K562 (cell line): ENCODE data around the gene LYPD5. TPM values are rescaled to one million over a fixed set of nuclear protein-coding genes. Genes with fewer than 3 reads are reported as not detected.

Experiments used
- BHLHE40 ChIP-seq: IDR thresholded peaks from 2 replicates; pipeline ENCODE4 v1.6.1; 2011; ENCODE audit warnings: low read length, improper control_type of control experiment
- BRCA1 ChIP-seq, 2 experiments: fragments of 450-650 bp in 1 of 2; sonication (generic) in 1 of 2; formaldehyde crosslinking in 1 of 2; IDR thresholded peaks; 2 replicates each; pipeline versions ENCODE4 v1.5.0 to v1.6.1; 2017 to 2020; ENCODE audit warnings: mild to moderate bottlenecking in 1 of 2, missing genetic modification reagents in 1 of 2
- CBX1 ChIP-seq: sonication (generic); IDR thresholded peaks from 2 replicates; pipeline ENCODE4 v1.6.1; 2016; ENCODE audit warnings: antibody characterized with exemption, low read depth, mild to moderate bottlenecking
- CHD1 ChIP-seq: fragments of 200-600 bp; sonication (generic); IDR thresholded peaks from one replicate; pipeline ENCODE4 v1.6.1; 2012; ENCODE audit warnings: mild to moderate bottlenecking, moderate library complexity, low read length, inconsistent platforms
- COPS2 ChIP-seq: fragments of 450-650 bp; conservative IDR thresholded peaks from 2 replicates; pipeline ENCODE4 v1.6.1; 2016; ENCODE audit warnings: mild to moderate bottlenecking, moderate library complexity
- CTBP1 ChIP-seq: fragments of 450-650 bp; IDR thresholded peaks from 2 replicates; pipeline ENCODE4 v1.6.1; 2016; ENCODE audit warnings: borderline replicate concordance
- GABPA ChIP-seq: fragments of 200-800 bp; sonication (Bioruptor generic); conservative IDR thresholded peaks from 2 replicates; pipeline ENCODE4 v1.6.1; 2016; ENCODE audit warnings: low read depth, missing genetic modification characterization, missing compliant biosample characterization
- HLTF ChIP-seq: fragments of 450-650 bp; IDR thresholded peaks from 2 replicates; pipeline ENCODE4 v1.6.1; 2016
- KLF13 ChIP-seq: fragments of 450-650 bp; IDR thresholded peaks from 2 replicates; pipeline ENCODE4 v1.6.1; 2016; ENCODE audit warnings: missing genetic modification characterization, low read depth, mild to moderate bottlenecking, missing compliant biosample characterization, moderate library complexity, borderline replicate concordance
- MCM3 ChIP-seq: fragments of 450-650 bp; IDR thresholded peaks from 2 replicates; pipeline ENCODE4 v1.6.1; 2016
- NCOR1 ChIP-seq: fragments of 450-650 bp; IDR thresholded peaks from 2 replicates; pipeline ENCODE4 v1.6.1; 2016; ENCODE audit warnings: mild to moderate bottlenecking, moderate library complexity
- PML ChIP-seq: IDR thresholded peaks from 2 replicates; pipeline ENCODE4 v1.6.1; 2012; ENCODE audit warnings: low read length, inconsistent platforms
- POLR2H ChIP-seq: IDR thresholded peaks from 2 replicates; pipeline ENCODE4 v1.6.1; 2016; ENCODE audit warnings: missing genetic modification characterization, low read depth, mild to moderate bottlenecking, control low read depth, missing compliant biosample characterization, moderate library complexity
- PURB ChIP-seq: sonication (generic); formaldehyde crosslinking; IDR thresholded peaks from 2 replicates; pipeline ENCODE4 v1.9.0; 2021; ENCODE audit warnings: low read depth, mild to moderate bottlenecking, missing genetic modification reagents
- RBM34 ChIP-seq: fragments of 200-400 bp; formaldehyde crosslinking; IDR thresholded peaks from 2 replicates; pipeline ENCODE4 v1.6.1; 2018; ENCODE audit warnings: low read length, borderline replicate concordance; ENCODE audit not compliant: insufficient read depth
- SMC3 ChIP-seq: conservative IDR thresholded peaks from 2 replicates; pipeline ENCODE4 v1.6.1; 2011; ENCODE audit warnings: low read depth, low read length, improper control_type of control experiment; ENCODE audit not compliant: insufficient read depth
- SREBF1 ChIP-seq: fragments of 150-350 bp; IDR thresholded peaks from 2 replicates; pipeline ENCODE4 v1.6.1; 2014; ENCODE audit warnings: antibody characterized with exemption, low read depth, low read length, borderline replicate concordance
- TAF15 ChIP-seq: fragments of 200-400 bp; formaldehyde crosslinking; IDR thresholded peaks from 2 replicates; pipeline ENCODE4 v1.6.1; 2017; ENCODE audit warnings: mild to moderate bottlenecking, low read depth, low read length, moderate library complexity
- ZKSCAN3 ChIP-seq: fragments of 250-450 bp; sonication (Bioruptor Pico); IDR thresholded peaks from 2 replicates; pipeline ENCODE4 v1.4.0; 2020
- ZNF316 ChIP-seq: fragments of 450-650 bp; IDR thresholded peaks from 2 replicates; pipeline ENCODE4 v1.6.1; 2016
- ZNF41 ChIP-seq: fragments of 250-450 bp; sonication (Bioruptor Pico); conservative IDR thresholded peaks from 2 replicates; pipeline ENCODE4 v1.4.0; 2020; ENCODE audit warnings: mild to moderate bottlenecking
- ZNF830 ChIP-seq: fragments of 250-450 bp; sonication (Bioruptor Pico); IDR thresholded peaks from 2 replicates; pipeline ENCODE4 v1.5.0; 2021; ENCODE audit warnings: mild to moderate bottlenecking
- polyA plus RNA-seq, 8 experiments: library from polyadenylated mRNA; depleted of rRNA in 4 of 8; stranded (reverse) in 5 of 8; unstranded in 3 of 8; fragments of >200 nt; fragmentation: Nextera tagmentation in 2 of 8; fragmentation: Illumina TruSeq in 1 of 8; extraction: Ambion mirVana in 2 of 8; extraction: Trizol in 1 of 8; gene quantifications; 2 replicates each; pipeline versions ENCODE4 v1.2.1 to v1.2.3, GENCODE V29; 2011 to 2014; ENCODE audit warnings: inconsistent platforms in 1 of 8, missing spikeins in 1 of 8
- total RNA-seq, 7 experiments: library from RNA; depleted of rRNA in 6 of 7; stranded (reverse); fragments of >200 nt in 6 of 7; fragmentation: Illumina TruSeq in 2 of 7; extraction: Trizol in 2 of 7; gene quantifications; 2 replicates each; pipeline versions ENCODE4 v1.2.1 to v1.2.3, GENCODE V29; 2011 to 2021; ENCODE audit warnings: low replicate concordance in 1 of 7
- TF ChIP-seq, protein P1 (sequence below): sonication (generic); formaldehyde crosslinking; IDR thresholded peaks from 2 replicates; pipeline ENCODE4 v1.9.0; 2022; ENCODE audit warnings: mild to moderate bottlenecking, missing genetic modification reagents
- TF ChIP-seq, protein P2 (sequence below): sonication (generic); formaldehyde crosslinking; IDR thresholded peaks from 2 replicates; pipeline ENCODE4 v1.8.0; 2022; ENCODE audit warnings: mild to moderate bottlenecking, low read depth, missing genetic modification reagents
- TF ChIP-seq, protein P3 (sequence below): sonication (generic); formaldehyde crosslinking; IDR thresholded peaks from 2 replicates; pipeline ENCODE4 v1.8.0; 2023; ENCODE audit warnings: mild to moderate bottlenecking, missing genetic modification reagents
- TF ChIP-seq, protein P4 (sequence below): fragments of 200-800 bp; sonication (Bioruptor generic); IDR thresholded peaks from 2 replicates; pipeline ENCODE4 v1.6.1; 2017; ENCODE audit warnings: missing genetic modification characterization, missing compliant biosample characterization
- TF ChIP-seq, protein P5 (sequence below): fragments of 450-650 bp; formaldehyde crosslinking; IDR thresholded peaks from 2 replicates; pipeline ENCODE4 v1.4.0; 2022; ENCODE audit warnings: mild to moderate bottlenecking, moderate library complexity

LYPD5 gene
- total and polyA plus RNA-seq, 9 of the 15 experiments (the other 6 are each of a cell fraction or from before 2014, with no cell fraction given): 0.03 to 0.22 (median 0.10) TPM; not detected in 3

DNA sequence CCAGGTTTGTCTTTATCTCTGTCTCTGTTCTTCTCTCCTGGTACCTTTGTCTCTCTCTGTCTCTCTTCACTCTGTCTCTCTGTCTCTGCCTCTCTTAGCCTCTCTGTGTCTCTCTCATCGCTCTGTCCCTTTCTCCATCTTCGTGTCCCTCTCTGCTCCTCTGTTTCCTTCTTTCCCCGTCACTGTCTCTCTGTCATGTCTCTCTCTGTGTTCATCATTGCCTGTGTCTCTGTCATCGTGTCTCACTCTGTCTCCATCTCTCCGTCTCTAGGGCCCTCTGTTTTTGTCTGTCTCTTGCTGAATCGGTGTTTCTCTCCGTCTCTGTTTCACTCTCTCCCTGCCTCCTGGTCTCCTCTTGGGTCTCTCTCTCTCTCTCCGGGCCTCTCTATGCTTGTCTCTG lies 18.6 kb downstream of the LYPD5 start (continued):
- no peak for TF ChIP-seq ZNF41 (CRISPR knock-in tag)
- peak; percentile 37; the same call in 1 of the 2 replicates for TF ChIP-seq ZNF316
- no peak for TF ChIP-seq GABPA
- TF ChIP-seq PURB: no peak
- TF ChIP-seq SREBF1: no peak
- TF ChIP-seq, protein P1, sequence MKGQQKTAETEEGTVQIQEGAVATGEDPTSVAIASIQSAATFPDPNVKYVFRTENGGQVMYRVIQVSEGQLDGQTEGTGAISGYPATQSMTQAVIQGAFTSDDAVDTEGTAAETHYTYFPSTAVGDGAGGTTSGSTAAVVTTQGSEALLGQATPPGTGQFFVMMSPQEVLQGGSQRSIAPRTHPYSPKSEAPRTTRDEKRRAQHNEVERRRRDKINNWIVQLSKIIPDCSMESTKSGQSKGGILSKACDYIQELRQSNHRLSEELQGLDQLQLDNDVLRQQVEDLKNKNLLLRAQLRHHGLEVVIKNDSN (CRISPR knock-in tag): no peak
- no peak for TF ChIP-seq ZKSCAN3 (CRISPR knock-in tag)
- no peak for TF ChIP-seq SMC3
- no peak for TF ChIP-seq PML
- no peak for TF ChIP-seq COPS2
- TF ChIP-seq, protein P2, sequence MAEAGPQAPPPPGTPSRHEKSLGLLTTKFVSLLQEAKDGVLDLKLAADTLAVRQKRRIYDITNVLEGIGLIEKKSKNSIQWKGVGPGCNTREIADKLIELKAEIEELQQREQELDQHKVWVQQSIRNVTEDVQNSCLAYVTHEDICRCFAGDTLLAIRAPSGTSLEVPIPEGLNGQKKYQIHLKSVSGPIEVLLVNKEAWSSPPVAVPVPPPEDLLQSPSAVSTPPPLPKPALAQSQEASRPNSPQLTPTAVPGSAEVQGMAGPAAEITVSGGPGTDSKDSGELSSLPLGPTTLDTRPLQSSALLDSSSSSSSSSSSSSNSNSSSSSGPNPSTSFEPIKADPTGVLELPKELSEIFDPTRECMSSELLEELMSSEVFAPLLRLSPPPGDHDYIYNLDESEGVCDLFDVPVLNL (CRISPR knock-in tag): no peak
- TF ChIP-seq, protein P3, sequence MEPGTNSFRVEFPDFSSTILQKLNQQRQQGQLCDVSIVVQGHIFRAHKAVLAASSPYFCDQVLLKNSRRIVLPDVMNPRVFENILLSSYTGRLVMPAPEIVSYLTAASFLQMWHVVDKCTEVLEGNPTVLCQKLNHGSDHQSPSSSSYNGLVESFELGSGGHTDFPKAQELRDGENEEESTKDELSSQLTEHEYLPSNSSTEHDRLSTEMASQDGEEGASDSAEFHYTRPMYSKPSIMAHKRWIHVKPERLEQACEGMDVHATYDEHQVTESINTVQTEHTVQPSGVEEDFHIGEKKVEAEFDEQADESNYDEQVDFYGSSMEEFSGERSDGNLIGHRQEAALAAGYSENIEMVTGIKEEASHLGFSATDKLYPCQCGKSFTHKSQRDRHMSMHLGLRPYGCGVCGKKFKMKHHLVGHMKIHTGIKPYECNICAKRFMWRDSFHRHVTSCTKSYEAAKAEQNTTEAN: no peak
- TF ChIP-seq HLTF: peak; percentile 83
- TF ChIP-seq, protein P4, sequence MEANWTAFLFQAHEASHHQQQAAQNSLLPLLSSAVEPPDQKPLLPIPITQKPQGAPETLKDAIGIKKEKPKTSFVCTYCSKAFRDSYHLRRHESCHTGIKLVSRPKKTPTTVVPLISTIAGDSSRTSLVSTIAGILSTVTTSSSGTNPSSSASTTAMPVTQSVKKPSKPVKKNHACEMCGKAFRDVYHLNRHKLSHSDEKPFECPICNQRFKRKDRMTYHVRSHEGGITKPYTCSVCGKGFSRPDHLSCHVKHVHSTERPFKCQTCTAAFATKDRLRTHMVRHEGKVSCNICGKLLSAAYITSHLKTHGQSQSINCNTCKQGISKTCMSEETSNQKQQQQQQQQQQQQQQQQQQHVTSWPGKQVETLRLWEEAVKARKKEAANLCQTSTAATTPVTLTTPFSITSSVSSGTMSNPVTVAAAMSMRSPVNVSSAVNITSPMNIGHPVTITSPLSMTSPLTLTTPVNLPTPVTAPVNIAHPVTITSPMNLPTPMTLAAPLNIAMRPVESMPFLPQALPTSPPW (CRISPR knock-in tag): no peak
- TF ChIP-seq CBX1: no peak
- no peak for TF ChIP-seq CHD1
- TF ChIP-seq ZNF830 (CRISPR knock-in tag): no peak
- TF ChIP-seq, protein P5, sequence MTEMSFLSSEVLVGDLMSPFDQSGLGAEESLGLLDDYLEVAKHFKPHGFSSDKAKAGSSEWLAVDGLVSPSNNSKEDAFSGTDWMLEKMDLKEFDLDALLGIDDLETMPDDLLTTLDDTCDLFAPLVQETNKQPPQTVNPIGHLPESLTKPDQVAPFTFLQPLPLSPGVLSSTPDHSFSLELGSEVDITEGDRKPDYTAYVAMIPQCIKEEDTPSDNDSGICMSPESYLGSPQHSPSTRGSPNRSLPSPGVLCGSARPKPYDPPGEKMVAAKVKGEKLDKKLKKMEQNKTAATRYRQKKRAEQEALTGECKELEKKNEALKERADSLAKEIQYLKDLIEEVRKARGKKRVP (CRISPR knock-in tag): no peak
- TF ChIP-seq KLF13 (tag): no peak
- TF ChIP-seq TAF15: no peak
- no peak for TF ChIP-seq CTBP1
- no peak for TF ChIP-seq BHLHE40
- no peak for TF ChIP-seq BRCA1 (IDR thresholded peaks at IDR 0.05)
- TF ChIP-seq BRCA1 (CRISPR knock-in tag; IDR thresholded peaks at IDR 0.05): no peak
- no peak for TF ChIP-seq MCM3
- no peak for TF ChIP-seq NCOR1
- TF ChIP-seq RBM34: no peak
- TF ChIP-seq POLR2H (tag): no peak
